ENCODE results near the gene CERS6.

The CERS6 gene

DNA sequence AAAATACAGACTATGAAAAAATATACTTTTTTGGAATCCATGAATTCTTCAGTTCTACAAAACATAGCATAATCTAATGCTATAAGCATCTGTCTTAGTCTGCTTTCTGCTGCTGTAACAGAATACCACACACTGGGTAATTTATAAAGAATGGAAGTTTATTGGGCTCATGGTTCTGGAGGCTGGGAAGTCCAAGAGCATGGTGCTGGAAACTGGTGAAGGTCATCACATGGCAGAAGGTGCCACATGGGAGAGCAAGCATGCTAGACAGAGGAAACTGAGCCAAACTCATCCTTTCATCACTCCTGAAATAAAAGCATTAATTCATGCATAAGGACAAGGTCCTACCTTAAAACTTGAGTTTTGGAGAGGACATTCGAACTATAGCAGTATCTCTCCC is 319.8 kb downstream of the CERS6 start:
- ChIA-PET POLR2A (no interaction called here), CTCF (interaction anchor here (5.3 kb wide), 1 partner anchor 145 kb away, joined by 45 read pairs; no protein-coding TSS in a partner anchor)
- no peak overlapping the region for H3K4me3 ChIP-seq (ENCODE audit: low read depth, low read length)
- TF ChIP-seq, protein P1, sequence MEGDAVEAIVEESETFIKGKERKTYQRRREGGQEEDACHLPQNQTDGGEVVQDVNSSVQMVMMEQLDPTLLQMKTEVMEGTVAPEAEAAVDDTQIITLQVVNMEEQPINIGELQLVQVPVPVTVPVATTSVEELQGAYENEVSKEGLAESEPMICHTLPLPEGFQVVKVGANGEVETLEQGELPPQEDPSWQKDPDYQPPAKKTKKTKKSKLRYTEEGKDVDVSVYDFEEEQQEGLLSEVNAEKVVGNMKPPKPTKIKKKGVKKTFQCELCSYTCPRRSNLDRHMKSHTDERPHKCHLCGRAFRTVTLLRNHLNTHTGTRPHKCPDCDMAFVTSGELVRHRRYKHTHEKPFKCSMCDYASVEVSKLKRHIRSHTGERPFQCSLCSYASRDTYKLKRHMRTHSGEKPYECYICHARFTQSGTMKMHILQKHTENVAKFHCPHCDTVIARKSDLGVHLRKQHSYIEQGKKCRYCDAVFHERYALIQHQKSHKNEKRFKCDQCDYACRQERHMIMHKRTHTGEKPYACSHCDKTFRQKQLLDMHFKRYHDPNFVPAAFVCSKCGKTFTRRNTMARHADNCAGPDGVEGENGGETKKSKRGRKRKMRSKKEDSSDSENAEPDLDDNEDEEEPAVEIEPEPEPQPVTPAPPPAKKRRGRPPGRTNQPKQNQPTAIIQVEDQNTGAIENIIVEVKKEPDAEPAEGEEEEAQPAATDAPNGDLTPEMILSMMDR (IDR thresholded peaks at IDR 0.05; ENCODE audit: insufficient read depth, low read length, missing control alignments), result no peak
- DNase-seq (ENCODE audit: low read depth, low spot score), result no peak

GRCh38 chr2:168780669-168781071 is 324.6 kb downstream of the CERS6 start:
- DNase-seq (ENCODE audit: low read depth, low spot score), result no peak
- ChIA-PET POLR2A (no interaction called here), CTCF (no interaction called here)
- TF ChIP-seq, protein P1 (IDR thresholded peaks at IDR 0.05; ENCODE audit: insufficient read depth, low read length, missing control alignments), result no peak
- H3K4me3 ChIP-seq (ENCODE audit: low read depth, low read length), result no peak overlapping the region

DNA sequence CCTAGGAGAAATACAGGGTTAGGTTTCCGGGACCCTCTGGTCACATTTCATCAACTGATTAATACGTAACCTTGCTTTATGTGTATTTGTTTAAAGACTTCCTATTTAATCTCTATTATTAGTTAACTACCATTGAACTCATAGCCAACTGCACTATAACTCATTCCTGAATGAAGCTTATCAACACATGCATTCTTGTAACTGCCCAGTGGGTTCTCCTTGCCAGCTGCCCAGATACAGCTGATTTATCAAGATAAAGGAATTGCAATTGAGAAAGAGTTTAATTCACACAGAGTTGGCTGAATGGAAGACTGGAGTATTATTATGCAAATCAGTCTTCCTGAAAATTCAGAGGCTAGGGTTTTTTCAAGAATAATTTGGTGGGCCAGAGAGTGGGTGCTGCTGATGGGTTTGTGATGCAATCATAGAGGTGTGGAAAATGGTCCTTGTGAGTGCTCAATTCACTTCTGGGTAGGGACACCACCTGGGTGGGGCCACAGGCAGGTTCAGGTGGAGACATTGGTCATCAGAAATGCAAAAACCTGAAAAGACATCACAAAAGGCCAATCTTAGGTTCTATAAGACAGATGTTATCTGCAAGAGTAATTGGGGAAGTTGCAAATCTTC is 325.2 kb downstream of the CERS6 start:
- DNase-seq (ENCODE audit: low read depth, low spot score), result no peak
- ChIA-PET POLR2A (no interaction called here), CTCF (interaction anchor here (0.7 to 0.8 kb wide), 2 partner anchors 20 to 140 kb away, joined by 3 read pairs; no protein-coding TSS in a partner anchor)
- no peak overlapping the region for H3K4me3 ChIP-seq (ENCODE audit: low read depth, low read length)
- TF ChIP-seq, protein P1 (IDR thresholded peaks at IDR 0.05; ENCODE audit: insufficient read depth, low read length, missing control alignments), result no peak

GRCh38 chr2:168782271-168782670 is 326.2 kb downstream of the CERS6 start:
- TF ChIP-seq, protein P1 (IDR thresholded peaks at IDR 0.05; ENCODE audit: insufficient read depth, low read length, missing control alignments), result no peak
- CTCF ChIA-PET, result no interaction called here
- DNase-seq (ENCODE audit: low read depth, low spot score), result no peak
- H3K4me3 ChIP-seq (ENCODE audit: low read depth, low read length), result no peak overlapping the region
- POLR2A ChIA-PET, result no interaction called here

- no peak for DNase-seq (ENCODE audit: low read depth, low spot score)
- ChIA-PET CTCF (interaction anchor here (1.0 kb wide), 1 partner anchor 11 kb away, joined by 5 read pairs; no protein-coding TSS in a partner anchor), POLR2A (no interaction called here)
- H3K4me3 ChIP-seq (ENCODE audit: low read depth, low read length), result no peak overlapping the region
- TF ChIP-seq, protein P1 (IDR thresholded peaks at IDR 0.05; ENCODE audit: insufficient read depth, low read length, missing control alignments), result no peak
Observed at GRCh38 chr2:168784993-168785392, 328.9 kb downstream of the CERS6 start.

DNA sequence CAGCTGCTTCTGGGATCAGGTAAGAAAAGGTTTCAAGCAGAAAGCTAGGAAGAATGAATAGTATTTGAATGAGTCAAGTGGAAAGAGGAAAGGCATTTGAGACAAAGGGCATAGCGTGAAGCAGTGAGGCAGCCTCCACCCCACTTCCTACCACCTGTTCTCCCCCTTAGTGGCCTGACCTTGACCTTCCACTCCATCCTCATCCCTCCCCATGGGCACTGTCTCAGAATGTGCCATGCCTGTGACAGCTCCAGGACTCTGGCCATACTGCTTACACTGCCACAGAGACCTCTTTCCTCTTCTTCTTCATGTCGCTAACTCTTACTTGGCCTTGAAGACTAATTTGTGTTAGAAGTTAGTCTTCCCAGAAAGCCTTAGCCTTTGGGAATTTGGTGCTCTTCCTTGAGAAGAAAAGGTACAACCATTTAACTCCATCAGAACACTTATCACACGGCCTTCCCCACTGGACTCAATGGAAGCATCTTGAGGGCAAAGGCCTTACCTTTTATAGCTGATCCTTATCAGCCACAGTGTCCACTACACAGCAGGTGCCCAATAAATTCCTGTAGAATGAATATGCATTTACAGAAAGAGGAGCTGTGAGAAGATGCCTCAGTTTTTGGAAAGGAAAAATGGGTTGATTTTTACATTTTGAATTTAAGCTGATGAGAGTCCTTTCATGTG is 331.2 kb downstream of the CERS6 start:
- ChIA-PET POLR2A (no interaction called here), CTCF (no interaction called here)
- TF ChIP-seq, protein P1 (IDR thresholded peaks at IDR 0.05; ENCODE audit: insufficient read depth, low read length, missing control alignments), result no peak
- DNase-seq (ENCODE audit: low read depth, low spot score), result no peak
- H3K4me3 ChIP-seq (ENCODE audit: low read depth, low read length), result no peak overlapping the region
